SK-N-SH (cell line): ENCODE results near the gene CST6.

Experiments
- CHD2 ChIP-seq: fragments of 150-350 bp; IDR thresholded peaks from 2 replicates; pipeline ENCODE4 v1.6.1; 2018; ENCODE audit warnings: low read length; ENCODE audit not compliant: partially characterized antibody
- CTCF ChIP-seq: fragments of 200-600 bp; sonication (generic); IDR thresholded peaks from 2 replicates; pipeline ENCODE4 v1.6.1; 2017; ENCODE audit warnings: antibody characterized with exemption, mild to moderate bottlenecking, moderate library complexity
- IRF3 ChIP-seq: fragments of 150-350 bp; IDR thresholded peaks from 2 replicates; pipeline ENCODE4 v1.6.1; 2016; ENCODE audit warnings: mild to moderate bottlenecking, low read depth, low read length
- MAX ChIP-seq: IDR thresholded peaks from 2 replicates; pipeline ENCODE4 v1.4.0; 2012; ENCODE audit warnings: low read depth
- NRF1 ChIP-seq: IDR thresholded peaks from 2 replicates; pipeline ENCODE4 v1.6.1; 2012; ENCODE audit warnings: low read depth, mild to moderate bottlenecking, low read length
- POLR2AphosphoS5 ChIP-seq: IDR thresholded peaks from 2 replicates; pipeline ENCODE4 v1.6.1; 2012; ENCODE audit warnings: low read depth, low read length
- RAD21 ChIP-seq: IDR thresholded peaks from 2 replicates; pipeline ENCODE4 v1.6.1; 2012; ENCODE audit warnings: mild to moderate bottlenecking, low read length
- RFX5 ChIP-seq: IDR thresholded peaks from 2 replicates; pipeline ENCODE4 v1.6.1; 2012; ENCODE audit warnings: mild to moderate bottlenecking, improper control_type of control experiment, low read length
- TCF12 ChIP-seq: IDR thresholded peaks from 2 replicates; pipeline ENCODE4 v1.4.0; 2012
- USF1 ChIP-seq: IDR thresholded peaks from 2 replicates; pipeline ENCODE4 v1.4.0; 2012; ENCODE audit warnings: low read depth, borderline replicate concordance

GRCh38 chr11:65968600-65969482, 43.0 kb upstream of the CST6 start:
- TF ChIP-seq CTCF (no peak), NRF1 (no peak), POLR2AphosphoS5 (no peak), MAX (no peak), RFX5 (no peak), CHD2 (no peak), RAD21 (no peak), USF1 (no peak), IRF3 (no peak), TCF12 (no peak)
